Right hindlimb (tissue), 1 donor: Measurements from ENCODE around the gene SYT6.
A peak's percentile ranks its signal among the peaks of the same experiment; 100 is the strongest.

Experiments used
- DNase-seq: peaks from one replicate; pipeline ENCODE4 v3.0.0-alpha.2; 2018

SYT6 gene, protein sequence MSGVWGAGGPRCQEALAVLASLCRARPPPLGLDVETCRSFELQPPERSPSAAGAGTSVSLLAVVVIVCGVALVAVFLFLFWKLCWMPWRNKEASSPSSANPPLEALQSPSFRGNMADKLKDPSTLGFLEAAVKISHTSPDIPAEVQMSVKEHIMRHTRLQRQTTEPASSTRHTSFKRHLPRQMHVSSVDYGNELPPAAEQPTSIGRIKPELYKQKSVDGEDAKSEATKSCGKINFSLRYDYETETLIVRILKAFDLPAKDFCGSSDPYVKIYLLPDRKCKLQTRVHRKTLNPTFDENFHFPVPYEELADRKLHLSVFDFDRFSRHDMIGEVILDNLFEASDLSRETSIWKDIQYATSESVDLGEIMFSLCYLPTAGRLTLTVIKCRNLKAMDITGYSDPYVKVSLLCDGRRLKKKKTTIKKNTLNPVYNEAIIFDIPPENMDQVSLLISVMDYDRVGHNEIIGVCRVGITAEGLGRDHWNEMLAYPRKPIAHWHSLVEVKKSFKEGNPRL

DNA sequence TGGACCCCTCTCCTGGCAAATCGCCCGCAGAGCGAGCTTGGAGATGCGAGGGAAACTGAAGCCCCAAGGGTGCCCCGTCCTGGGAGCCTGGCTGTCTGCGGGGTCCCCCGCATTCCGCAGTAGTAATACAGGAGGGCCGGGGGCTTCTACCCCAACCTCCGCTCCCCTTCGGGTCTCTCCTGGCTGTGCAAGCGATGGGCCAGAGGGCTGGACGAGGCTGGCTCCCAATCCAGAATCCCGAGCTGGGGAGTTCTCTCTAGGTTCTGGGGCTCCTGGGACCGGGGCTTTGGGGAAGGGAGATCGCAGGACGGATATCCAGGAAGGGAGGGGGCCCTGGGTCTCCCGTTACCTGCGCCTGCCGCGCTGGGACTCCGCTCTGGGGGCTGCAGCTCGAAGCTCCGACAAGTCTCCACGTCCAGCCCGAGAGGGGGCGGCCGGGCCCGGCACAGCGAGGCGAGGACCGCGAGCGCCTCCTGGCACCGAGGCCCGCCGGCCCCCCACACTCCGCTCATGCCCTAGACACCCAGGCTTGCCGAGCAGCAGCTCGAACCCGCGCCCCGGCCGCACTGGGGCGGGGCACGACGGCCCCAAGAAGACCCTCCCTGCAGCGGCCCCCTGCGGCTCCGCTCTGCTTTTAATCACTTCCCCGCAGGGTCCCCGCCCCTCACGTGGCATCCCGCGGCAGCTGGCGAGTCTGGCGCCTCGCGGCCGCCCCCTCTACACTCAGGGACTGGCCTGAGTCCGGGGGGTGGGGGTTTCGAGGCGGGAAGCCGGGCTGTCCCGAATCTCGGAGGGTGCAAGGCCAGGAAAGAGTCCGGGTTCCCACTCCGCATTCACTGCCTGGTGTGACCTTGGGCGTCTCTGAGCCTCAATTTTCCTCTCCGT, at the start of gene SYT6:
Gene SYT6, minus strand, starts transcription at position 609 of the 885 bp plus-strand sequence. Its CDS starts 97 bp downstream, at position 512.
- peak; percentile 29 for DNase-seq

DNA sequence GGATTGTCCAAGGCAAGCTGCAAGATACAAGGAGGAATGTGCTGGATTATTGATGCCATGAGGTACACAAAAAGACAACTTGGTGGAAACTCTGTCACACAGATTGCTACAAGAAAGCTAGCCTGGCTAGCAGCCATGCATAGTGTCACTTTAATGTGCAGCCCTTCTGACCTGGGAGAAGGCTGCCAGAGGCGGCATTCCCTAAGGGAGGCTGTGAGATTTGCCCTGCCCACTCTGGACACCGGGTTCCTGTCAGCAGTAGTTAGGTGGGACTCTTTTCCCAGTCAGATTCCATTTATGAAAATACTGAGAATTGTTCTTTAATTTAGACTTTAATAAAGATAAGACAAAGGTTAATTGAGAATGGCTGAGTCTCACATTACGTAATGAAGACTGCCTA, 47.8 kb upstream of the SYT6 start:
- DNase-seq: no peak

GRCh38 chr1:114199017-114199594, 45.4 kb upstream of the SYT6 start:
- no peak for DNase-seq

DNA sequence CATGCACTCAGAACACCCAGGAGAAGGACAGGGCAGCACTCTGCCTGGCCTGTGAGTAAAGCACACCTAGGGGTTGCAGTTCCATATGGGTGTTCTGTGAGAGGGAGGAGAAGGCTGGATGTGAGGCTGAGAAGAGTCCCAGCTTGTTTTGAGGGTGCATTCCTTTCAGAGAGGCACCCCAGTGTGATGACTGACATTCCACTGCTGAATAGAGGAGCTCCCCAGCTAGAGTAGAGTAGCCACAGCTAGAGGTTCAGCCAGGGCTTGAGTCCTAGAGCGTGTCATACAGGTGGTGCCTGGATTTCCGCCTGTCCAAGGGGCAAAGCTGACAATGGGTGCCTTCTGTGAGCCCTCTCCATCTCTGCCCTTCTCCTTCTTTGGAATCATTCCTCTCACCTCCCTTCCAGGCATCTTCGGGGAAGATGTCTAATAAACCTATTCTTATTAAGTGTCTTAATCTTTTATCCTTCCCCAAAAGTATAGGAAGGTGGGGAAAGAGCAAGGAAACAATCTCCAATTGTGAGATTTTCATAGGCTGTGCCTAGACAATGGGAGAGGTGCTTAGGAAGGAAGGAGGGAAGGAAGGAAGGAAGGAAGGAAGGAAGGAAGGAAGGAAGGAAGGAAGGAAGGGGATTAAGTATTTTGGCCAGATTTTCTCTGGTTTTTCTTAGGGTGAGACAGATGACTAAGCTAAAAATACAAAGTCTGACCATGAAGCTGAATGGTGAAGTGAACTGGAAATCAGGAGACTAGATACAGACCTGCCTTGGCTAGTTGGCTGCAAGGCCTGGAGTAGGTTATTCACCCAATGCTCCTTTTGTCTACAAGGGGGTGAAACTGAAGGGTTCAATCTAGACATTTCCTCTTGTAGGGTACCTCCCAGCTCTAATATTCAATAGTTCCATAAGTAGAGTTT, 43.6 kb upstream of the SYT6 start:
- no peak for DNase-seq

GRCh38 chr1:114195819-114196218, 42.1 kb upstream of the SYT6 start:
- no peak for DNase-seq

GRCh38 chr1:114192328-114192727, 38.7 kb upstream of the SYT6 start:
- no peak for DNase-seq

DNA sequence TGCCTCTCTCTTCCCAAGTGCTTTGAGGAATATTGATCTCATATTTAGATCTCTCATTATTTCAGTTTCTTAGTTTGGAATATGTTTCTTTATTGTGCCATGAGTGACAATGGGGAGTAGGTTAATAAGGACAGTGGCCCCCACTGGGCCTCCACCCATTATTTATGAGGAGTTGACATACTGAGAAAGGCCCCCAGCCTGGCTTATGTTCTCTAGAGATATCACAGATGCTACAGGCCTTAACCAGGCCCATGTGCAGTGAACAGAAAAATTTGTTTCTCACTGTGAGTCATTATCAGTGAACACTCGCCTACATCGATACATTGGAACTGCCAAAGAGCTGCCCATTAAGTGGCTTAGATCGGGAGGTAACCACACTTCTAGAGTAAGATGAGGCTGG, 35.7 kb upstream of the SYT6 start:
- no peak for DNase-seq

DNA sequence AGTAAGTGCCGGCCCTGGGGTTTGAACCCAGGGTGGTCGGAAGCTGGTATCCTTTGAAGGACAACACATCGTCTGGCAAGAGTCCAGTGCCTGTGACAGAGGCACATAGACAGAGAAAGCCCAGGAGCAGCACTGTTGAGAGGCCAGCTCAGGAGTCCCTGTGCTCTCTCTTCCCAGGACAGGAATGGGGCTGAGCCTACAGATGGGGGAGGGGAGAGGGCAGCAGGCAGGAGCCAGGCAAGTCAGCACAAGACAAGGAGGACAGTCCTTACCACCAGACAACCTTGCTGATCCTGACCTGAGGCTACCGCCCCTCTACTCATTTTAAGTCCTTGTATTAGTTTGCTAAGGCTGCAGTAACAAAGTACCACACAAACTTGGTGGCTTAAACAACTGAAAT, 27.7 kb upstream of the SYT6 start:
- DNase-seq: no peak

DNA sequence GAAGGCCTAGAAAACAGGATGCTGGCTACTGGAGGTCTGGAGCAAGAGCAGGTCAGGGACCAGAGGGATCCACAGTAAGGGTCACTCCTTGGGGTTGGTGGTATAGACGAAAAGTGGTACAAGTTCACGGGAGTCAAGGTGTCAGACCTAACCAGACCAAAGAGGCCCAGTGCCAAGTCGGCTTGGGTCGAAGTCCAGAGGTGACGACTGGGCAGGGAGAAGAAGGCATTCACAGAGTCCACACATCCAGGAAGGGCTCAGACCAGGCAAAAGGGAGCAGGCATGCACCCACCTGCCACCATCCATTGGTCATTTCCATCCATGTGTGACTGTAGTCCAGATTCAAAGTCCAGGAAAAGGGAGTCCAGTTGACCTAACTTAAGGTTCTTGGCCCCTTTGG, 27.1 kb upstream of the SYT6 start:
- no peak for DNase-seq

DNA sequence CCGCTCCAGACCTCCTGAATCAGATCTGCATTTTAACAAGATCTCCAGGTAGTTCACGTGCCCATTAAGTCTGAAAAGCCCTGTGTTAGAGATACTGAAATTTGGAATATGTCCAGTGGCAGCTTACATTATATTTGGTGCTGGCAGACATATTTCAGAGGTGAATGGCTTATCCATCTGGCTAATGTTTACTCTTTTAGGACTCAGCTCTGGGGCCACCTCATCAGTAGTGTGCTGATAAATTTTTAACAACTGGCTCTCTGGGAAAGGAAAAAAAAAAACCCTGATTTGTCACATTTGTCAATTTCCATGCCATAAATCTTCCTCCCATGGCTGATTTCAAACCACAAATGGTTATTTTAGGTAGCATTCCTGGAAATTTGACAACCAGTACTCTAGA, 25.3 kb upstream of the SYT6 start:
- DNase-seq: no peak

DNA sequence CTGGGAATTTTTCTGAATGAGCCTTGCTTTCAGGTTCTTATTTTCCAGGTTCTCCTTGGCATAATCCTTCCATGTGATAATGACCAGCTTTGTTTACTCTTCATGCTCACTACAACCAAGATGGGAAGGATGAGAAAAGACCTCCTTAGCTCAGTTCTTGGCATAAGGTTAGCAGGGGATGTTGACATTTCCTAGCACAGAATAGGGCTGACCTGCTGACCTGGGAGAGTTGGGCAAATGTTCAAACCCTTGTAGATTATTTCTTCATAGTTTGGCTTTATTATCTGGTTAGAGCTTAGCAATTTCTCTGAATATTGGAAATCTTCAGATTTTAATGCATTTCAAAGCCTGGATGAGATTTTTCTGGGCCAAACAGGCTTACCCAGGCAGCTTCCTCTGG, 23.6 kb upstream of the SYT6 start:
- DNase-seq: no peak

GRCh38 chr1:114176366-114176765, 22.7 kb upstream of the SYT6 start:
- no peak for DNase-seq

- no peak for DNase-seq
These were observed 20.0 kb upstream of the SYT6 start for GRCh38 chr1:114173680-114174079.

DNA sequence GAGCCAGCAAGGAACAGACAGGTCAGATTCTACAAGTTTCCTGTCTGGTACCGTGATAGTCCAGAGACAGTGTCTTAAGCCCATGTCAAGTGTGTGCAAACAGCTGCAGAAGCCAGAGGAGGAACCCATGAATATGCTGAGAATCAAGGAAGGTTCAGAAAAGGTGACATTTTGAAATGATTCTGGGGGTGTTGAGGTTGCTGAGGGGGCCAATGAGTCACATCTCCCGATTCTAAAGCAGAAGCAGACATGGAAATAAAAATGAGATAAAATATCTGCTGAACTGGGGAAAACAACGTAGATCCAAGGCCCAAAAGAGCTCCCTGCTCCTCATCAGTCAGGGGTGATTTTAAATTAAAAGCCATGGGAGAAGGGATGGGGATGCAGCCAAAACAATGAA, 15.8 kb upstream of the SYT6 start:
- DNase-seq: no peak

GRCh38 chr1:114167226-114167625, 13.6 kb upstream of the SYT6 start:
- no peak for DNase-seq

- DNase-seq: no peak
These were observed 11.3 kb upstream of the SYT6 start for GRCh38 chr1:114164840-114165543.

GRCh38 chr1:114159941-114160340, 6.3 kb upstream of the SYT6 start:
- DNase-seq: no peak

GRCh38 chr1:114157275-114157660, 3.6 kb upstream of the SYT6 start:
- no peak for DNase-seq

DNA sequence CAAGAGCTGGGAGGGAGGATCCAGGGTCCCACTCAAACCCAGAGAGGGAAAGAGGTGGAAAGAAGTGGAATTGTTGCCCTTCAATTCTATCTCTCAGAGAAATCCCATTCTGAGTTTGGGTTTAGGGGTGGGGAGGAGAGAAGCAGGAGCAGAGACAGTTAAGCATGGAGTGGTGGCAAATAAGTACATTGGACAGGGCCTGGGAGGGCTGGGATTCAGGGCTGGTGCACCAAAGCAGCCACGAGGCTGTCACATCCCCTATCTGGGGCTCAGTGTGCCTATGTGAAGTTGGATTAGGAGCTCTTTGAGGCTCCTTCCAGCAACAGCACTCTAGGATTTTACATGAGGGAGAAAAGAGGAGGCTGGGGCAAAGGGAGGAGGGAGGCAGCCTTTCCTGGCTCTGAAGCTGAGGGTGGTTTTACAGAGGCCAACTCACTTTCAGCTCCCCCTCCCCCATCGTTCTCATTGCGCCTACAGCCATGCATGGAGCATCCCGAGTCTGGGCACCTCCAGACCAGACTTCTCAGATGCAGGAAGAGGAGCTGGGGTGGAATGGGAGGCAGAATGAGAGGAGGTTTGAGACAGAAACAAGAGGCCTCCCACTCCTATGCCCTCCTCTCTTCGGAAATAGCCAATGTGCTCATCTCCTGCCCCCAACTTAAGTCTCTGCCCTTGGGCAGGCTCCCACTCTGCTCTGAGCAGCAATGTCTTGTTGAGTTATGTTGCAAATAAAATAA, 3.0 kb upstream of the SYT6 start:
- DNase-seq: no peak

DNA sequence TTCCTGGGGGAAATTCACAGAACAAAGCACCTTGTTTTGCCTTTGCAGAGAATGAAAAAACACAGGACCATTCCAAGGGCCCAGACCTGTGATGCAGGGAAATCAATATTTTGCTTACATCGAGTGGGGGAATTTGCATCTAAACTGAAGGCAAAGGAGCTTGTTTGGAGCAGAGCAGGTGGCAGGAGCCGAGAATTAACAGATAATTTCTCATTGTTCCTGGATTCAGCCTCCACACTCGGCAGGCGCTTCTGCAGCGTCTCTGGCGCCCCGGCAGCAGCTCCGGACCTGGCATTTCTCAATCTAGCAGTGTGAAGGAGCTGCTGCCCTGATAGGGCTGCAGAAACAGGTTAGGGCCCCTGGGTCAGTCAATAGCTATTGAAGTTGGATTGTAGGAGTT, 2.0 kb upstream of the SYT6 start:
- no peak for DNase-seq

GRCh38 chr1:114154963-114155322, 1.3 kb upstream of the SYT6 start:
- DNase-seq: peak; percentile 53
